NCI-H446 treated with DMSO at 0.1 percent for 48 hours (cell line): ENCODE results near the gene RBMS1.

ENCODE experiments used
- DNase-seq: peaks from one replicate; lab custom pipeline; 2025; lab: John Stamatoyannopoulos, UW

The RBMS1 gene

GRCh38 chr2:160253440-160254188 lies 240.0 kb downstream of the RBMS1 start:
- DNase-seq: peak; percentile 56

- no peak for DNase-seq
These were observed 240.7 kb downstream of the RBMS1 start for GRCh38 chr2:160252900-160253299.

- no peak for DNase-seq
These were observed 241.2 kb downstream of the RBMS1 start for GRCh38 chr2:160252278-160252887.

- no peak for DNase-seq
These were observed 242.0 kb downstream of the RBMS1 start for GRCh38 chr2:160251569-160251968.

- no peak for DNase-seq
These were observed 243.7 kb downstream of the RBMS1 start for GRCh38 chr2:160249876-160250275.

- DNase-seq: peak; percentile 70
These were observed 246.1 kb downstream of the RBMS1 start for GRCh38 chr2:160247296-160248035.

- DNase-seq: no peak
These were observed 247.3 kb downstream of the RBMS1 start for GRCh38 chr2:160246356-160246755.

GRCh38 chr2:160245614-160246155 lies 247.9 kb downstream of the RBMS1 start:
- no peak for DNase-seq

- no peak for DNase-seq
These were observed 250.6 kb downstream of the RBMS1 start for GRCh38 chr2:160242893-160243564.

- DNase-seq: peak; percentile 83
These were observed 252.1 kb downstream of the RBMS1 start for GRCh38 chr2:160241251-160242137.

- DNase-seq: no peak
These were observed 254.2 kb downstream of the RBMS1 start for GRCh38 chr2:160239436-160239835.

GRCh38 chr2:160238392-160238791 lies 255.2 kb downstream of the RBMS1 start:
- no peak for DNase-seq

- DNase-seq: no peak
These were observed 260.6 kb downstream of the RBMS1 start for GRCh38 chr2:160232905-160233475.

GRCh38 chr2:160229591-160229990 lies 264.0 kb downstream of the RBMS1 start:
- DNase-seq: no peak

GRCh38 chr2:160228141-160228917 lies 265.3 kb downstream of the RBMS1 start:
- DNase-seq: no peak

GRCh38 chr2:160227293-160227915 lies 266.2 kb downstream of the RBMS1 start:
- DNase-seq: no peak

GRCh38 chr2:160226367-160226766 lies 267.2 kb downstream of the RBMS1 start:
- no peak for DNase-seq

GRCh38 chr2:160225722-160226121 lies 267.9 kb downstream of the RBMS1 start:
- DNase-seq: peak; percentile 22

- no peak for DNase-seq
These were observed 269.1 kb downstream of the RBMS1 start for GRCh38 chr2:160224507-160224906.
